Peyer's patch (tissue), 4 donors: ENCODE results near the gene ATOX1.

ENCODE experiments used
- POLR2A ChIP-seq, 2 donors: fragments of 450-650 bp; IDR thresholded peaks; one replicate each; pipeline ENCODE4 v1.5.1; 2017; ENCODE audit warnings: antibody characterized with exemption in 2 of 2, mild to moderate bottlenecking in 2 of 2, moderate library complexity in 2 of 2
- TF ChIP-seq, protein P1 (sequence below), 6 experiments: fragments of 450-650 bp in 4 of 6; fragments of 200-600 bp in 2 of 6; sonication (generic) in 1 of 6; IDR thresholded peaks; one replicate each; pipeline ENCODE4 v1.5.1; 2017 to 2019; ENCODE audit warnings: antibody characterized with exemption in 6 of 6, mild to moderate bottlenecking in 3 of 6, moderate library complexity in 1 of 6

DNA sequence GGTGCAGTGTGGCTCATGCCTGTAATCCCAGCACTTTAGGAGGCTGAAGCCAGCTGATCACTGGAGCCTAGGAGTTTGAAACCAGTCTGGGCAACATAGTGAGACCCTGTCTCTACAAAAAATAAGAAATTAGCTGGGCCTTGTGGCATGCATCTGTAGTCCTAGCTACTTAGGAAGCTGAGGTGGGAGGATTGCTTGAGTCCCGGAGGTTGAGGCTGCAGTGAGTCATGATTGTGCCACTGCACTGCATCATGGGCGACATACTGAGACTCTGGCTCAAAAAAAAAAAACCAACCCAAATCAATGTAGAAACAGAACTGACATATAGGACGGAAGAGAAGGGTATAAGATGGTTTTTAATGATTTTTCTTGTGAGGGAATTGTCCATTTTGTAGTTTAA lies 41.0 kb upstream of the ATOX1 start:
- TF ChIP-seq, protein P1, sequence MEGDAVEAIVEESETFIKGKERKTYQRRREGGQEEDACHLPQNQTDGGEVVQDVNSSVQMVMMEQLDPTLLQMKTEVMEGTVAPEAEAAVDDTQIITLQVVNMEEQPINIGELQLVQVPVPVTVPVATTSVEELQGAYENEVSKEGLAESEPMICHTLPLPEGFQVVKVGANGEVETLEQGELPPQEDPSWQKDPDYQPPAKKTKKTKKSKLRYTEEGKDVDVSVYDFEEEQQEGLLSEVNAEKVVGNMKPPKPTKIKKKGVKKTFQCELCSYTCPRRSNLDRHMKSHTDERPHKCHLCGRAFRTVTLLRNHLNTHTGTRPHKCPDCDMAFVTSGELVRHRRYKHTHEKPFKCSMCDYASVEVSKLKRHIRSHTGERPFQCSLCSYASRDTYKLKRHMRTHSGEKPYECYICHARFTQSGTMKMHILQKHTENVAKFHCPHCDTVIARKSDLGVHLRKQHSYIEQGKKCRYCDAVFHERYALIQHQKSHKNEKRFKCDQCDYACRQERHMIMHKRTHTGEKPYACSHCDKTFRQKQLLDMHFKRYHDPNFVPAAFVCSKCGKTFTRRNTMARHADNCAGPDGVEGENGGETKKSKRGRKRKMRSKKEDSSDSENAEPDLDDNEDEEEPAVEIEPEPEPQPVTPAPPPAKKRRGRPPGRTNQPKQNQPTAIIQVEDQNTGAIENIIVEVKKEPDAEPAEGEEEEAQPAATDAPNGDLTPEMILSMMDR (IDR thresholded peaks at IDR 0.05), result no peak
- TF ChIP-seq POLR2A (IDR thresholded peaks at IDR 0.05), result no peak
